ENCODE results near the gene ESR1.

- TF ChIP-seq POLR2A (IDR thresholded peaks at IDR 0.05) = no peak
- TF ChIP-seq, protein P1, sequence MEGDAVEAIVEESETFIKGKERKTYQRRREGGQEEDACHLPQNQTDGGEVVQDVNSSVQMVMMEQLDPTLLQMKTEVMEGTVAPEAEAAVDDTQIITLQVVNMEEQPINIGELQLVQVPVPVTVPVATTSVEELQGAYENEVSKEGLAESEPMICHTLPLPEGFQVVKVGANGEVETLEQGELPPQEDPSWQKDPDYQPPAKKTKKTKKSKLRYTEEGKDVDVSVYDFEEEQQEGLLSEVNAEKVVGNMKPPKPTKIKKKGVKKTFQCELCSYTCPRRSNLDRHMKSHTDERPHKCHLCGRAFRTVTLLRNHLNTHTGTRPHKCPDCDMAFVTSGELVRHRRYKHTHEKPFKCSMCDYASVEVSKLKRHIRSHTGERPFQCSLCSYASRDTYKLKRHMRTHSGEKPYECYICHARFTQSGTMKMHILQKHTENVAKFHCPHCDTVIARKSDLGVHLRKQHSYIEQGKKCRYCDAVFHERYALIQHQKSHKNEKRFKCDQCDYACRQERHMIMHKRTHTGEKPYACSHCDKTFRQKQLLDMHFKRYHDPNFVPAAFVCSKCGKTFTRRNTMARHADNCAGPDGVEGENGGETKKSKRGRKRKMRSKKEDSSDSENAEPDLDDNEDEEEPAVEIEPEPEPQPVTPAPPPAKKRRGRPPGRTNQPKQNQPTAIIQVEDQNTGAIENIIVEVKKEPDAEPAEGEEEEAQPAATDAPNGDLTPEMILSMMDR (IDR thresholded peaks at IDR 0.05) = no peak
These were observed 245.8 kb downstream of the ESR1 start for GRCh38 chr6:152053332-152053731.

Data from right lobe of liver (tissue), 4 donors.